Measurements from ENCODE around the gene DDR2.

DNA sequence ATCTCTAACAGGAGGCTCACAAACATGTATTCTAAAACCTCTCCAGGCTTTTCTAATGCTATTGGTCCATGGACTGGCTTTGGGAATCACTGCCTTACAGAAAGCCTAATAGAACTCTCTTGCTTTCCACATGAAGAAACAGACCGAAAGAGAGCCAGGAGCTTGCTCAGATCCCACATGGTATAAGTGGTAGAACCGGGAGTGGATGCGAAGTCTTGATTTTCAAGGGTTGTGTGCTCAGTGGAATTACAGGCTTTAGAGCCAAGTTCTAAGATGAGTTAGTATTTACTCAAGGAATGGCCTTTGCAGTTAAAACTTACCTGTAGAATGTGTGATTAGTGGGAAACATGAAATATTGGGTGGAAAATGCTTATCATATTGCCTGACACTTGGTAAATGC, 103.9 kb downstream of the DDR2 start:
- TF ChIP-seq, protein P1, sequence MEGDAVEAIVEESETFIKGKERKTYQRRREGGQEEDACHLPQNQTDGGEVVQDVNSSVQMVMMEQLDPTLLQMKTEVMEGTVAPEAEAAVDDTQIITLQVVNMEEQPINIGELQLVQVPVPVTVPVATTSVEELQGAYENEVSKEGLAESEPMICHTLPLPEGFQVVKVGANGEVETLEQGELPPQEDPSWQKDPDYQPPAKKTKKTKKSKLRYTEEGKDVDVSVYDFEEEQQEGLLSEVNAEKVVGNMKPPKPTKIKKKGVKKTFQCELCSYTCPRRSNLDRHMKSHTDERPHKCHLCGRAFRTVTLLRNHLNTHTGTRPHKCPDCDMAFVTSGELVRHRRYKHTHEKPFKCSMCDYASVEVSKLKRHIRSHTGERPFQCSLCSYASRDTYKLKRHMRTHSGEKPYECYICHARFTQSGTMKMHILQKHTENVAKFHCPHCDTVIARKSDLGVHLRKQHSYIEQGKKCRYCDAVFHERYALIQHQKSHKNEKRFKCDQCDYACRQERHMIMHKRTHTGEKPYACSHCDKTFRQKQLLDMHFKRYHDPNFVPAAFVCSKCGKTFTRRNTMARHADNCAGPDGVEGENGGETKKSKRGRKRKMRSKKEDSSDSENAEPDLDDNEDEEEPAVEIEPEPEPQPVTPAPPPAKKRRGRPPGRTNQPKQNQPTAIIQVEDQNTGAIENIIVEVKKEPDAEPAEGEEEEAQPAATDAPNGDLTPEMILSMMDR (IDR thresholded peaks at IDR 0.05): no peak
- no peak for TF ChIP-seq POLR2A (IDR thresholded peaks at IDR 0.05)
